Subcutaneous adipose tissue (tissue), 4 donors: ENCODE results near the gene ERBB4. TPM values are rescaled to one million over a fixed set of nuclear protein-coding genes. Genes with fewer than 3 reads are reported as not detected.

ENCODE experiments used
- total RNA-seq, 4 donors: library from RNA; depleted of rRNA; stranded (reverse); fragments of >200 nt; gene quantifications; one replicate each; pipeline ENCODE4 v1.1.0, GENCODE V29; 2016
- TF ChIP-seq, protein P1 (sequence below): fragments of 450-650 bp; IDR thresholded peaks from one replicate; pipeline ENCODE4 v1.5.1; 2016; ENCODE audit warnings: low read depth, mild to moderate bottlenecking, control low read depth, antibody characterized with exemption, moderate library complexity

Gene ERBB4
- total RNA-seq, 4 donors from 2014 or later = 0.17 to 1.5 (median 0.71) TPM

DNA sequence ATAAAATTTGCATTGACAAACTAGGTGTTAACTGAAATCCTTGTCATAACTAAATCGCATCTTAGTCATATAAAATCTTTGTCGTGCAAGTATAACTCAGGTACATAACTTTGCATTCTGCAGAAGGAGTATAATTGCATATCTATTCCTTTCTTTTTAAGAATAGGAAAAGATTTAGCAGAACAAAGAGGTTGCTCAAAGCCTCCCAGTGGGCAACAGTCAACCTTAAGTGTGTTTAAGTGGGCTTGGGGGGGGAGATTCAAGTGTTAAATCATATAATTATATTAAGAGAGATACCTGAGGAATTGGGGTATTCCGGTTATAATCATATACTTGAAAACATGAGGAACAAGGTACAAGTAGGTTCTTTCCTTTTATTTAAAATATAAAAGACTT, 1068.9 kb downstream of the ERBB4 start:
- TF ChIP-seq, protein P1, sequence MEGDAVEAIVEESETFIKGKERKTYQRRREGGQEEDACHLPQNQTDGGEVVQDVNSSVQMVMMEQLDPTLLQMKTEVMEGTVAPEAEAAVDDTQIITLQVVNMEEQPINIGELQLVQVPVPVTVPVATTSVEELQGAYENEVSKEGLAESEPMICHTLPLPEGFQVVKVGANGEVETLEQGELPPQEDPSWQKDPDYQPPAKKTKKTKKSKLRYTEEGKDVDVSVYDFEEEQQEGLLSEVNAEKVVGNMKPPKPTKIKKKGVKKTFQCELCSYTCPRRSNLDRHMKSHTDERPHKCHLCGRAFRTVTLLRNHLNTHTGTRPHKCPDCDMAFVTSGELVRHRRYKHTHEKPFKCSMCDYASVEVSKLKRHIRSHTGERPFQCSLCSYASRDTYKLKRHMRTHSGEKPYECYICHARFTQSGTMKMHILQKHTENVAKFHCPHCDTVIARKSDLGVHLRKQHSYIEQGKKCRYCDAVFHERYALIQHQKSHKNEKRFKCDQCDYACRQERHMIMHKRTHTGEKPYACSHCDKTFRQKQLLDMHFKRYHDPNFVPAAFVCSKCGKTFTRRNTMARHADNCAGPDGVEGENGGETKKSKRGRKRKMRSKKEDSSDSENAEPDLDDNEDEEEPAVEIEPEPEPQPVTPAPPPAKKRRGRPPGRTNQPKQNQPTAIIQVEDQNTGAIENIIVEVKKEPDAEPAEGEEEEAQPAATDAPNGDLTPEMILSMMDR = no peak

DNA sequence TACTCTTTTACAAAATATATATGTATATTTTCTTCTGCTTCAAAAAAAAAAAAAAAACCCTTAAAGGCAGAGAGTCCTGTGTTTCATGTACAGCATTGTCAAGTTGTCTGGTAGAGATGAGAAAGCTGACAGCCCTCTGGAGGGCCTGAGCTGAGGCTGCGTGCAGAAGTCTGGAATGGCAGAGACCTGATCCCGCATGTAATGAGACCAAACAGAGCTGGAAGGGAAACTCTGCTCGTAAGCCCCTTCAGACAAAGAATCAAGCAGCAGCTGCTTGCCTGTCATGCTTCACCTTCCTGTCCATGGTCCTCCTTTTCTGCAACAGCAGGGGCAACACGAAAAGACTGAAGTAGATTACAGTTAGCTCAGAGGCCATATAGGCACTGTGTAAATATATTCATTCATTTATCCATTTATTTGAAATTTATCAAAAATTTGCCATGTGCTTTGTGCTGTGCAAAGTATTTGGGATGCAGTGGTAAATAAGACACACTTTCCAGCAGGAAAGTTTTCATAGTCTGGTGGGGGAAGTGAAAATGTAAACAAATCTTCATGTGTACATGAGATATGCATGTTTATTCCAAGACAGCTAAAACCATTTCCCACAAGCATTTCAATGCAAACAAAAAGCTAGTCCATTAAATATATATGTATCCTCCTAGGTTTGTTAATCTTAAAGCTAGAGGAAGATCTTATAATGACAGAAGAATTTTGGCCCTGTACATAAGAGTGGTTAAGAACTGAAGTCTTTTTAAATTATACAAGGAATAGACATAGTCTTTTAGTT, 1069.5 kb downstream of the ERBB4 start:
- TF ChIP-seq, protein P1 = no peak

DNA sequence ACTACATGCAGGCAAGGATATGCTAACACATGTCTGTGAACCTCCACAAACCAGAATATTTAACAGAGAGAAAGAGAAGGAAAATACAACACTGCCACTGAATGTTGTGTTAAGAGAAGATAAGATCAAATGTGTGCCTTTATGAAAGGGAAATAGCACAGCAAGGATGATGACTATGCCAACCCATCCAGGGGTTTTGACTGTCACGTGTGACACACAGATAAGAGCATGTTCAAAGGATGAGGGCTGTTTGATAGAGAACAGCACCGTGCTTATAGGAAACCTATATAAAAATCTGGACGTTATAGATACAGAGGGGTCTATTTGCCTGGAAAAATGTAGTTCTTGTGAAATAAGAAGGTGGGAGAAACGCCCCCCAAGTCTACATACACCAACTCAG, 1070.4 kb downstream of the ERBB4 start:
- TF ChIP-seq, protein P1 = no peak

DNA sequence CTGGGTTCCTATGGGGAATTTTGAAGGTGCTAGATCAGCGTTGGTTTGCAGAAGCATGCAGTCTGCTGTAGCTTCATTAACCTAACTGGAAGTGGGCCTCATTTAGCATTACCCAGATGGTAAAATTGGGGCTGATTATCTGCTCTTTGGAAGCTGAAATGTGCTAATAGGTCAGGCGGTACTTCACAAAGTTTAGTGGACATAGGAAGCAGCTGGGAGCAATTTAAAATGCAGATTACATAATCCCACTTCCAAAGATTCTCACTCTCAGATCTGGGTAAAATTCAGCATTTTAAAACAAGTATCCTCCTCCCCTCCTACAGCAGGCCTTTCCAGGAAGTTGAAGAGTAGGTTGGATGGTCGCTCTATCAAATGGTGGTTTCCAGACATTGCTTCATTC, 1075.2 kb downstream of the ERBB4 start:
- TF ChIP-seq, protein P1 = no peak

DNA sequence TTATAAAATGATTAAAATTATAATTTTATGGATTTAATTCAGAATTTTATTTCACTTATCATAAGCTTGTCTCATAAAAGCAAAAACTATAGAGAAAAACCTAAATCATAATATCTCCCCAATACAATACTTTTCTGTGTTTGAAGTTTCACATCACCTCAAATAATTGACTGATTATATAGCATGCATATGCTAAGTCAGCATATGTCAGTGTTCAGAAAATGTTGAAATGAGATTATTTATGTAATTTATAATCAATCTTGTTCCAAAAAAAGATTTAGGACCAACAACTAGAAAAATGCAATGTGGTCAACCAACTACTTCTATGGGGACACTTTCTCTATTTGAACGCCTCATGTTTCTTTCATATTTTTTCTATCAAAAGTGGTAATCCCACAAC, 1079.6 kb downstream of the ERBB4 start:
- TF ChIP-seq, protein P1 = no peak

DNA sequence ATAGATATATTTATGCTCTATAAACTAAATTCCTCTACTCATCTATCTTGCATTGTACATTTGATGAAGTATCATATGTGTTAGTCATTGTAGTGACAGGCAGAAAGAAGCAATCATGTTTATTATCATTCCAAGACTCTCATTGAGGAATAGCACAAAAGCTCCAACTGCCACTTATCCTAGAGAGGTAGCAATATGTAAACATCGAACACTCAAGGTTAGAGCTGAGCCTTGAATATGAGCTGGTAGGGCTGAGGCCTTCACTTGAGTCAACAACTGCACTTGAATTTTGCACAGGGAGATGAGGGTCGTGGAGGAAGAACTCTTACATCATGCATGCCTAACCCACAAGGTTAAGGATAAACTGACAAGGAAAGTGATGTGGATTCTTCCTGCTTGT, 1081.3 kb downstream of the ERBB4 start:
- TF ChIP-seq, protein P1 = no peak

DNA sequence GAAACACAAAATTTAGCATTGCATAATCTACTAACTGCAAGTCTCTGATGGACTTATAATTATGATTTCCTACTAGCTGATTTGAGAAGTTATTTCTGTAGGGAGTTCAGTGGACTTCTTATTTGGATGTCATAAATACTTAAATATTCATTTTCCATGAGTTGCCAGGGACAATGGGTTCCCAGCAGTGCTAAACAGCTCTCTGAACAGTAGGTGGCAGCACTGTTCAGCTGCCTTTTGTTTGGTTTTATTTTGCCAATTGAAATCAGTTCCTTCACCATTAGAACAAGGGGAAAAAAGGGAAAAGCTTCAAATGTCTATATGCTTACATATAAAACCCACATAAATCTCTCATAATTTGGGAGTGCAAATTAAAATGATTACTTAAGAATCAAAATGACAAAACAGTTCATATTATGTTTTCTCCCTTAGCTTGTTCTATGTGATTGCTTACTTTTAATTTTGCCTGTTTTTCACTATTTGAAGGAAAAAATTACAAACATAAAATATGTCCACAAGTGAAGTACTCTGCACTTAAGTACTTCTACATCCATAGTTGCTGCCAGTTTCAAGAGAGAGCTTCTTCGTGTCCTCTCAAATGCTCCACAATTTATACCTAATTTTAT, 1083.3 kb downstream of the ERBB4 start:
- TF ChIP-seq, protein P1 = no peak
